Activated T-cell treated with anti-CD3 and anti-CD28 coated beads, Interleukin-2, amount 50 U/mL, for 72 hours (primary cell): Measurements from ENCODE around the gene ZSCAN16. TPM values are rescaled to one million over a fixed set of nuclear protein-coding genes. Genes with fewer than 3 reads are reported as not detected.

Source experiments
- ATAC-seq, 2 donors: fragments of 150-1000 bp; cut with Tn5 transposase; replicated peaks in 1 of 2; 2 replicates each; pipeline ENCODE4 v1.10.0; 2021; ENCODE audit warnings: moderate library complexity in 2 of 2, mild to moderate bottlenecking in 1 of 2
- DNase-seq, 2 donors: peaks; one replicate each; pipeline ENCODE4 v3.0.0; 2021 to 2022; ENCODE audit warnings: mixed read lengths in 1 of 2
- H3K27ac Mint-ChIP-seq: one replicate; pipeline ENCODE4 v1.8.0; 2022; ENCODE audit warnings: mild to moderate bottlenecking, moderate library complexity, mixed read lengths
- H3K27me3 Mint-ChIP-seq: one replicate; pipeline ENCODE4 v1.8.0; 2022; ENCODE audit warnings: low read depth, mixed read lengths
- H3K36me3 Mint-ChIP-seq, 2 donors: one replicate each; pipeline ENCODE4 v1.8.0; 2022; ENCODE audit warnings: mixed read lengths in 2 of 2, mild to moderate bottlenecking in 1 of 2; ENCODE audit not compliant: insufficient read depth in 2 of 2
- H3K4me1 Mint-ChIP-seq: one replicate; pipeline ENCODE4 v1.8.0; 2022; ENCODE audit warnings: low read depth, mixed read lengths
- H3K4me3 Mint-ChIP-seq, 2 donors: one replicate each; pipeline ENCODE4 v1.8.0; 2022; ENCODE audit warnings: mild to moderate bottlenecking in 2 of 2, mixed read lengths in 2 of 2, moderate library complexity in 2 of 2
- H3K9me3 Mint-ChIP-seq, 2 donors: one replicate each; pipeline ENCODE4 v1.8.0; 2022; ENCODE audit warnings: mixed read lengths in 2 of 2
- total RNA-seq, 2 donors: library from RNA; stranded (reverse); gene quantifications; one replicate each; pipeline ENCODE4 v1.2.3, GENCODE V29; 2022

Gene ZSCAN16
- total RNA-seq, 2 donors from 2014 or later, result 5.1 to 7.9 TPM

DNA sequence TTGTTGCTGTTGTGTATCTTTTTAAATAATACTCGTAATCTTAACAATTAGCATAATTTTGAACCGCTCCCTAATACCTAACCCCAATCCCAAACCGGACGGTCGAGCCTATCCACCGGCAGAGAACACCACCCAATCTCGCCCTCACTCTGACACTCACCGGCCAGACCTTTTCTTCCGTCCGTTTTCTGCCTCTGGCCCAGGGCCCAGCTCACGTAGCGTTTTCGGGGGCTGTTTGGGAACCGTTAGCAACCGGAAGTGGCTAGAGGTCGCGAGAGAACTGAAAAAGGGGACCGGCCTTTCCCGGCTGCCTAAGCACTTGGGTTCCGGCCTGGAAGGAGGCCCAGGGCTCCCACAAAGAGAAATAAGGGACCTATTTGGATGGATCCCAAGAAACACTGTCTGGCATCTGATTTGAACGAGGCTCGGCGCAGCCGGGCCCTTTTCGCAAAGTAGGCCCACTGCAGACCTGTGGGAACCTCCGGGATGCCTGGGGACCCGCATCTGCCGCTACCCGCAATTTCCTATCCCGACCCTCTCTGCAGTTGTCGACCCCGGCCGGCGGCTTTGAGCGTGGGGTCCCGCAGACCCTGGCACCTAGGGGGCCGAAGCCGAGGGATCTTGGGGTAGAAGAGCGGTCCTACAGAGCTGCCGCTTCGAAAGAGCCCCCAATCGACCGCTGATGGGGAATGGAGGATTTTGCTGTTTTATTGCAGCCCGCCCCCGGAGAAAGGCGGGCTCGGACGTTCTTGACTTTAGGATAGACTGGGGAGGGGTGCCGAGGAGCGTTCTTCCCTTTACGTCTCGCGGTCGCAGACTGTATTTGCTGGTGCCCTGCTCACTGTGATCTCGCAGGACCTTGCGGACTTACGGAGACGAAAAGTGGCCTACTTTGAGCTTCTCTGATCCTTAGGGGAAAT is 12.4 kb downstream of the ZSCAN16 start:
- peak overlapping the region; percentile 91 to 94 for H3K4me3 Mint-ChIP-seq
- ATAC-seq (peak; percentile 61 to 67), DNase-seq (peak; percentile 83 to 85)
- H3K4me1 Mint-ChIP-seq, result peaks cover 76% of the 10 kb centered on the region
- peak overlapping the region; percentile 94 for H3K27ac Mint-ChIP-seq
- no peaks in the 10 kb centered on the region for H3K27me3 Mint-ChIP-seq
- peaks cover 6 to 7% of the 10 kb centered on the region in 2 donors for H3K36me3 Mint-ChIP-seq
- H3K9me3 Mint-ChIP-seq, result no peaks in the 10 kb centered on the region

DNA sequence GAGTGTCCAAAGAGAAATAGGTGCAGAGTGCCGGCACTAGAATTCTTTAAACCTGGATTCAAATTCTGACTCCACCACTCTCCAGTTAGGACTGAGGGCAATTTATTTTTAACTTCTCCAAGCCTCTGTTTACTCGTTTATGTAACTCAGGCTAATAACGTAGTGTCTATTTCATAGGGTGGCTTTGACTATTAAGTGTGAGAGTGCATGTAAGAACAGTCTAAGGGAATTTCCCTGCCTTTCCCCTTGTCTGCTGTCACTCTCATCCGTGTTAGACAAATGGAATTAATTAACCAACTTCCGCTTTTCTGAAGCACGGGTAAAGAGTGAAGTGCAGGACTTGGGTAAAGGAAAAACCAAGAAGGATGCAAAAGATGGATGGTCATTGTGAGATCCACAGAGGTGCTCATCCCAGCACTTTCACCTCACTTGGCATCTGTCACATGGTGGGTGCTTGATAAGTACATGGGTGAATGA is 13.1 kb downstream of the ZSCAN16 start:
- ATAC-seq (peak; percentile 28 to 39), DNase-seq (peak in 1 of 2 donors; percentile 27)
- peak overlapping the region; percentile 91 to 94 for H3K4me3 Mint-ChIP-seq
- H3K36me3 Mint-ChIP-seq, result peaks cover 6 to 7% of the 10 kb centered on the region in 2 donors
- no peaks in the 10 kb centered on the region for H3K9me3 Mint-ChIP-seq
- peaks cover 76% of the 10 kb centered on the region for H3K4me1 Mint-ChIP-seq
- H3K27ac Mint-ChIP-seq, result peak overlapping the region; percentile 94
- H3K27me3 Mint-ChIP-seq, result no peaks in the 10 kb centered on the region

DNA sequence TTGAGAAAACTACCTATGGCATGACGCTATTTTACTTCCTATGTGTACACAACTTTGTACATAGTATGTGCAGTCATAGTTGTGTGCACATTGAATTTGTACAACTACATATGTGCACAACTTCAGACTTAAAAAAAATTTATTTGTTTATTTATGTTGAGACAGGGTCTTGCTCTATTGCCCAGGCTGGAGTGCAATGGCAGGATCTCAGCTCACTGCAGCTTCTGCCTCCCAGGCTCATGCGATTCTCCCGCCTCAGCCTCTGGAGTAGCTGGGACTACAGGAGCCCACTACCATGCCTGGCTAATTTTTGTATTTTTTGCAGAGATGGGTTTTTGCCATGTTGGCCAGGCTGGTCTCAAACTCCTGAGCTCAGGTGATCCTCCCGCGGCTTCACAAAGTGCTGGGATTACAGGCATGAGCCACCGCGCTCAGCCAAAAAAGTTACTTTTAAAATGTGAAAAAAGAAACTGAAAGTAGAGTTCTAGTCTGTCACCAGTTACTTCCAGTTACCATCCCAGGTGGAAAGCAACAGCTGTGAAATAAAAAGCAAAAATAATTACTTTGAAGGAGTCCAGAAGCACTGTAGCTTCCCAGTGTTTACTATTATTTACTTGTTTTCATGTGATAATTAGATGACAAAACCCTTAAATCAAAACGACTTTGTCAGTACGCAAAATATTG is 15.6 kb downstream of the ZSCAN16 start:
- H3K4me3 Mint-ChIP-seq, result peak overlapping the region; percentile 95 to 97
- ATAC-seq, result no peak
- peaks cover 71% of the 10 kb centered on the region for H3K4me1 Mint-ChIP-seq
- H3K27me3 Mint-ChIP-seq, result no peaks in the 10 kb centered on the region
- H3K9me3 Mint-ChIP-seq, result no peaks in the 10 kb centered on the region
- peak overlapping the region; percentile 97 for H3K27ac Mint-ChIP-seq
- DNase-seq, result no peak
- peaks cover 14 to 15% of the 10 kb centered on the region in 2 donors for H3K36me3 Mint-ChIP-seq

DNA sequence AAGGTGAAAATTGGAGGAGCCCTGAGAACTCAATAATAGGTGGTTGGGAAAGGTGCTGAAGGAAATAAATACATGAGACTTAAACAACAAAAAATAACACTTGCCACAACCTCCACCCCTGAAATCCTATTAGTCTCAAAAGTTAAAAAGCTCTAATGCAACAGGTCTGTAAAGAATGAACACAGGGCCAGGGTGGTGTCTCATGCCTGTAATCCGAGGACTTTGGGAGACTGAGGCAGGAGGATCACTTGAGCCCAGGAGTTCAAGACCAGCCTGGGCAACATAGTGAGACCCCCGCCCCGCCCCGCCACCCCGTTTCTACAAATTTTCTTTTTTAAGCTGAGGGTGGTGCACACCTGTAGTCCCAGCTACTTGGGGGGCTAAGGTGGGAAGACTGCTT is 16.2 kb downstream of the ZSCAN16 start:
- Mint-ChIP-seq H3K36me3 (peaks cover 12 to 17% of the 10 kb centered on the region in 2 donors), H3K27ac (peak overlapping the region; percentile 97), H3K27me3 (no peaks in the 10 kb centered on the region), H3K4me3 (peak overlapping the region; percentile 95 to 97), H3K9me3 (no peaks in the 10 kb centered on the region), H3K4me1 (peaks cover 66% of the 10 kb centered on the region)
- no peak for ATAC-seq
- no peak for DNase-seq

DNA sequence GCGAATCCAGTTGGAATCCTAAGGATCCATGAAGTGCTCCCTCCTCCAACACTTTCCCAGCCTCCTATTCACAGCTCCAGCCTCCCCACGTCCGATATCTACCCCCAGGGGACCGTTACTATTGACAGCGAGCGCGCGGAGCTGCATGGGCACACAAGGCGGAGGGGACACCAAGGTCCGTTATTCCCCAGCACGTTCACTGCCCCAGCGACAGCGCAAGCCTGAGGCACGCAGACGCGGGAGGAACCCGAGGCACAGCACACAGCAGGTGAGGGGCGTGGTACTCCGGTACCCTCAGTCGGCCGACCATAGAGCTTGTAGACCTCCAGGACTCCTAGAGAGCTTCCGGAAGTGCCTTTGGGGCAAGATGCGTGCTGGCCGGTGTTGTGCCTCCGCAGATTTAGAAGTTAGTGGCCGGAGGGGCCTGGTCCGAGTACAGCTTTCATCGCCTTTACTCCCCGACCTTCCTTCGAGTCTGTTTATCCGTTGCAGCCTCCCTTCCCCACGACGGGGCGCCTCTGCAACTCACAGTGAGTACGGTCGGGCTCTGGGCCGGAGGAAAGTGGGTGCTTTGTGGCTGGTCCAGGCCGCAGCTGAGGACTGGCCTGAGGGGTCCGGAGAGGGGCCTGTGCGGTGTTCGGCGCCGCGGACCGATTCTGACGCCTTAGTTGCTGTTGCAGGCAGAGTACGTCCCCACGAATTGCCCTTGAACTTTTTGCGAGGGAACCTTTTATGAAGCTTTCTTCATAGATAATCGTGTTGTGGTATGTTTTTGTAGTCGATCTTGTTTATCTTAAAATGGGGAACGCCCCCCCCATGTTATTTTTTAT is 17.3 kb downstream of the ZSCAN16 start, which contains the start of gene ZKSCAN8:
TSS of gene ZKSCAN8 (plus strand) at position 384 of the 830 bp plus-strand sequence. CDS start 6,525 bp downstream, outside the sequence.
- H3K27me3 Mint-ChIP-seq, result no peaks in the 10 kb centered on the region
- peak; percentile 92 for ATAC-seq
- H3K27ac Mint-ChIP-seq, result peak within 1 kb of the TSS; percentile 97
- peak; percentile 86 to 89 for DNase-seq
- H3K9me3 Mint-ChIP-seq, result no peaks in the 10 kb centered on the region
- H3K36me3 Mint-ChIP-seq, result peaks cover 10 to 14% of the 10 kb centered on the region in 2 donors
- peaks cover 62% of the 10 kb centered on the region for H3K4me1 Mint-ChIP-seq
- peak within 1 kb of the TSS; percentile 95 to 97 for H3K4me3 Mint-ChIP-seq

DNA sequence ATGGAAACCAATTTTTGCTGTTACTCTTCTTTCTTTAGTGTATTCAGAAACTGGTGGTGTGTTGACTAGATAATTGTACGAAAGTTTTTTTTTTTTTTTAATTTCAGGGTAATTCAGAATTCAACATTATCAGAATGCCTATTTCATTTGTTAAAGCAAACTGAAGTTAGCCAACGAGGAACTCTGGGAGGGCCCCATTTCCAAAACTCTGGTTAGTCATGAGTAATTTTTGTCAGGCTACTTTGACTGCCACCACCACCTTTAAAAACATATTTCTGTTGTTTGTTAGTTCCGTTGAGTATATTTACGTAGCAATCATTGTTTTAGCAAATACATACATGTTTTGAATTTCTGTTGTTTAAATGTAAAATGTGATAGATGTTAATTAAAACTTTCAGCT is 18.0 kb downstream of the ZSCAN16 start:
- DNase-seq, result no peak
- ATAC-seq, result no peak
- H3K4me1 Mint-ChIP-seq, result peaks cover 61% of the 10 kb centered on the region
- H3K27me3 Mint-ChIP-seq, result no peaks in the 10 kb centered on the region
- H3K4me3 Mint-ChIP-seq, result peak overlapping the region; percentile 95 to 97
- H3K36me3 Mint-ChIP-seq, result peaks cover 10 to 13% of the 10 kb centered on the region in 2 donors
- peak overlapping the region; percentile 97 for H3K27ac Mint-ChIP-seq
- no peaks in the 10 kb centered on the region for H3K9me3 Mint-ChIP-seq

DNA sequence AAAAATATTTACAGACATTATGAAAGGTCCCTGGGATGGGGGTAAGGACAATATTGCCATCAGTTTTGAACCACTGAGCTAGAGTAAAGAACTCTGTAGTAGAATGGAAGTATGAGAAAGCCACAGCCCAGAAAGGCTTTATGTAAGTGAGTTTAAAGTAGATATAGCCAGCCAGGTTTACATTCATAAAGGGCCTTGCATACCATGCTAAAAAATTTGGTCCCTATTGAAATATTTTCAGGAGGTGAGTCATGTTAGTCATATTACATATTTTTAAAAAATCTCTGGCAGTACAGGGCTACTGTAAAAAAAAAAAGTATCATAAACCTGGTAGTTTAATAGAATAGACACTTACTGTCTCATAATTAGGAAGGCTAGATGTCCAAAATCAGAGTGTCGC is 20.8 kb downstream of the ZSCAN16 start:
- Mint-ChIP-seq H3K36me3 (peaks cover 20 to 28% of the 10 kb centered on the region in 2 donors), H3K4me3 (no peak overlapping the region), H3K27ac (no peak overlapping the region), H3K9me3 (no peaks in the 10 kb centered on the region), H3K4me1 (peaks cover 36% of the 10 kb centered on the region), H3K27me3 (no peaks in the 10 kb centered on the region)
- no peak for DNase-seq
- ATAC-seq, result no peak

DNA sequence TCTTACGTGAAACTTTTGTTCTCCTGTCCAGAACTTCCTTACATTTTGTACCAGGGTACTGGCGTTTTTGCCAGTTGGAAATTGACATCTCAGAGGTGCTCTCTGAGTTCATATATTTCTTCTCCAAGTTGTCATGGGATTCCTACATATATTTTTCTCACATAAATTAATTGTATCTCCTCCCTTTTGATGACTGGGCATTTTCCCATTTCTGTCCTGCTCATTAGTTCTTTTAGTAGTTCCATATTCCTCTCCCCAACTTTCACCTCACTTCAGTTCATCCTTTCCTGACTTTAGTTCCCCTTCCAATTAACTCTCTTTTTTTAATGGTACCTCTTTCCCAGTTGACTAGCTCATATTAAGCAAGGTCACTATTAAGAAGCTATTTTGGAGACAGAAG is 28.1 kb downstream of the ZSCAN16 start:
- peaks cover 41 to 70% of the 10 kb centered on the region in 2 donors for H3K36me3 Mint-ChIP-seq
- H3K27ac Mint-ChIP-seq, result no peak overlapping the region
- H3K4me1 Mint-ChIP-seq, result no peaks in the 10 kb centered on the region
- H3K4me3 Mint-ChIP-seq, result no peak overlapping the region
- DNase-seq (no peak), ATAC-seq (no peak)
- H3K9me3 Mint-ChIP-seq, result peaks cover 5 to 6% of the 10 kb centered on the region in 2 donors
- H3K27me3 Mint-ChIP-seq, result no peaks in the 10 kb centered on the region

DNA sequence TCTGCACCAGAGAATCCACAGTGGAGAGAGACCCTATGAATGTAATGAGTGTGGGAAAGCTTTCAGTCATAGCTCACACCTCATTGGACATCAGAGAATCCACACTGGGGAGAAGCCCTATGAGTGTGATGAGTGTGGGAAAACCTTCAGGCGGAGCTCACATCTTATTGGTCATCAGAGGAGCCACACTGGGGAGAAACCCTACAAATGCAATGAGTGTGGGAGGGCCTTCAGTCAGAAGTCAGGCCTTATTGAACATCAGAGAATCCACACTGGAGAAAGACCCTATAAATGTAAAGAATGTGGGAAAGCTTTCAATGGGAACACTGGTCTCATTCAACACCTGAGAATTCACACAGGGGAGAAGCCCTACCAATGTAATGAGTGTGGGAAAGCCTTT is 29.1 kb downstream of the ZSCAN16 start:
- DNase-seq (no peak), ATAC-seq (no peak)
- Mint-ChIP-seq H3K9me3 (peaks cover 5 to 6% of the 10 kb centered on the region in 2 donors), H3K27ac (no peak overlapping the region), H3K27me3 (no peaks in the 10 kb centered on the region), H3K4me3 (no peak overlapping the region), H3K4me1 (no peaks in the 10 kb centered on the region), H3K36me3 (peaks cover 44 to 69% of the 10 kb centered on the region in 2 donors)

DNA sequence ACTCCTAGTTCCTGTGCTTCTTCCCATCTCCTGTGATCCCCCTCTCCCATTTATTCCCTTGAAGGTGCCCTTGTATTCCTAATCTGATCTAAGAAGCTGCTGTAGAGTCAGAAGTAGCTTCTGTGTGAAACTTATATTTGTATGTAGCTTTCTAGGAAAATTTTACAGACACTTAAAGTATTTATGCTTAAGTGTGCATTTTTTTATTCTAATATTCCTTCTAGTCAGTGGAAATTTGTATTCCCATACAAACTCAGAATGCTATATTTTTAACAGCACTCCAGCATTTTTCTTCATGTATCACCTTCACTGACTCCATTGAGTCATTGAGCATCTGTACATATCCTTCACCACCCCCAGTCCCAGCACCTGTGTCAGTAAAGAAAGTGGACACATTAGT is 29.9 kb downstream of the ZSCAN16 start:
- no peaks in the 10 kb centered on the region for H3K27me3 Mint-ChIP-seq
- no peaks in the 10 kb centered on the region for H3K4me1 Mint-ChIP-seq
- peaks cover 5 to 10% of the 10 kb centered on the region in 2 donors for H3K9me3 Mint-ChIP-seq
- no peak overlapping the region for H3K27ac Mint-ChIP-seq
- no peak overlapping the region for H3K4me3 Mint-ChIP-seq
- DNase-seq, result no peak
- H3K36me3 Mint-ChIP-seq, result peaks cover 43 to 71% of the 10 kb centered on the region in 2 donors
- ATAC-seq, result no peak

DNA sequence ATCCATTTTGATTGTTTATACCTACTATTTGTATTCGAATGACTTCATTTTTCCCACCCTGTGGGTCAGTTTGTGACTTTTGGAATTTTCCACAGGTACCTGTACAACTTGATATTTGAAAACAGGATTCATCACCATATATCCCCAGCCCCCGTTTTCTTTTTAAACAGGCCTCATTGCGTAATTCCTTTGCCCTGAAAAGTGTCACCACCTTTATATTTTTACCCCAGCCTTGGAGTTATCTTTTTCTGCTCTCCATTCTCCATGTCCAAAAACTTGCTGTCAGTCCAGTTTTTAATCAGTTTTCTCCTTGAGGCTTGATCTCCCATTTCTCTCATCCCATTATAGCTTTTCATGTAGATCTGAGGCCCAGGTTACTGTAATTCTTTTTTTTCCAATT is 33.9 kb downstream of the ZSCAN16 start:
- H3K9me3 Mint-ChIP-seq, result peaks cover 2 to 5% of the 10 kb centered on the region in 2 donors
- no peak overlapping the region for H3K27ac Mint-ChIP-seq
- H3K4me1 Mint-ChIP-seq, result peaks cover 10% of the 10 kb centered on the region
- no peak overlapping the region for H3K4me3 Mint-ChIP-seq
- DNase-seq (no peak), ATAC-seq (no peak)
- no peaks in the 10 kb centered on the region for H3K27me3 Mint-ChIP-seq
- H3K36me3 Mint-ChIP-seq, result peaks cover 31 to 57% of the 10 kb centered on the region in 2 donors

DNA sequence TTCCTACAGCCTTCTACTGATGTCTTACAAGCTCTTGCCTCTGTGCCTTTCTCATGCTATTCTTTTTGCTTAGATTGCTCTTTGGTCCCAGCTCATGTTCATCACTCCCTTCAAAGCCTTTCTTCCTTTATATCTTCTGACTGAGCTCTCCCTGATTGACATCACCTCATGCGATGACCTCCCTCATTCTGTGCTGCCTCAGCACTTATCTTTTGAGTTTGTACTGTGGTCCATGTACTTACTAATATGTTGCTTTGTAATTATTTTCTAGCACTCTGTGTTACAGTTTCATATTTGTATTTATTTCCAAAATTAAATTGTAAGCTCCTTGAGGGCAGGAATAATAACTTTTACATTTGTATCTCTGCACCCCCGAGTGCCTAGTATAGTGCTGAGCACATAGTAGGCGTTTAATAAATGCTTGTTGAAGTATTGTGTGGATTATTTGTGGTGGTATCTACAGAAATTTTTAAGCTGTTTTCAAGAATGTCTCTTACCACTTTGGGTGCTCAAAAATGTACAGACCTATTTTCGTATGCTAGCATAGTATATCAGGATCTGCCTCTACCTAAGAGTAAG is 34.7 kb downstream of the ZSCAN16 start:
- peaks cover 10% of the 10 kb centered on the region for H3K4me1 Mint-ChIP-seq
- ATAC-seq (no peak), DNase-seq (no peak)
- peaks cover 24 to 49% of the 10 kb centered on the region in 2 donors for H3K36me3 Mint-ChIP-seq
- no peaks in the 10 kb centered on the region for H3K27me3 Mint-ChIP-seq
- H3K9me3 Mint-ChIP-seq, result peaks cover 2 to 5% of the 10 kb centered on the region in 2 donors
- H3K4me3 Mint-ChIP-seq, result no peak overlapping the region
- no peak overlapping the region for H3K27ac Mint-ChIP-seq
